Fibroblast of lung (primary cell): ENCODE data around the gene GOLGA6B. TPM values are rescaled to one million over a fixed set of nuclear protein-coding genes. Genes with fewer than 3 reads are reported as not detected.
"Not testable (repeated sequence)": the region's sequence is repeated elsewhere in the genome, so short reads cannot be mapped to it uniquely, and the experiment has no call there.

Source experiments
- DNase-seq, 2 donors: peaks; one replicate each; pipeline versions ENCODE4 v3.0.0 to v3.0.0-alpha.2; 2010; ENCODE audit warnings: low read depth in 2 of 2
- H2AFZ ChIP-seq: 2 replicates; pipeline ENCODE4 v1.5.1; 2012; ENCODE audit warnings: low read length, control low read depth, inconsistent platforms
- H3K27ac ChIP-seq: 2 replicates; pipeline ENCODE4 v1.5.1; 2011; ENCODE audit warnings: low read length, control low read depth; ENCODE audit not compliant: insufficient read depth
- H3K27me3 ChIP-seq: 2 replicates; pipeline ENCODE4 v1.5.1; 2011; ENCODE audit warnings: mild to moderate bottlenecking, low read length; ENCODE audit not compliant: control insufficient read depth, insufficient read depth
- H3K36me3 ChIP-seq: 2 replicates; pipeline ENCODE4 v1.5.1; 2011; ENCODE audit warnings: low read length; ENCODE audit not compliant: control insufficient read depth, insufficient read depth
- H3K4me1 ChIP-seq: 2 replicates; pipeline ENCODE4 v1.5.1; 2011; ENCODE audit warnings: low read length; ENCODE audit not compliant: control insufficient read depth, insufficient read depth; ENCODE audit errors: extremely low read depth
- H3K4me2 ChIP-seq: 2 replicates; pipeline ENCODE4 v1.5.1; 2011; ENCODE audit warnings: low read length, control low read depth; ENCODE audit not compliant: insufficient read depth; ENCODE audit errors: extremely low read depth
- H3K4me3 ChIP-seq, 4 experiments: fragments of 200-600 bp in 1 of 4; sonication (generic) in 1 of 4; replicated peaks in 1 of 4; 2 replicates each; pipeline ENCODE4 v1.5.1; 2011 to 2016; ENCODE audit warnings: low read length in 4 of 4, low read depth in 3 of 4, mild to moderate bottlenecking in 3 of 4, control low read depth in 2 of 4, inconsistent platforms in 1 of 4, mixed read lengths in 1 of 4; ENCODE audit not compliant: insufficient read depth in 1 of 4; ENCODE audit errors: control extremely low read depth in 1 of 4
- H3K79me2 ChIP-seq: 2 replicates; pipeline ENCODE4 v1.5.1; 2012; ENCODE audit warnings: mild to moderate bottlenecking, low read length, inconsistent platforms; ENCODE audit not compliant: control insufficient read depth, insufficient read depth
- H3K9ac ChIP-seq: 2 replicates; pipeline ENCODE4 v1.5.1; 2011; ENCODE audit warnings: mild to moderate bottlenecking, low read length, control low read depth; ENCODE audit not compliant: insufficient read depth
- H3K9me3 ChIP-seq: 2 replicates; pipeline ENCODE4 v1.5.1; 2012; ENCODE audit warnings: low read depth, low read length; ENCODE audit not compliant: control insufficient read depth, insufficient read depth
- H4K20me1 ChIP-seq: 2 replicates; pipeline ENCODE4 v1.5.1; 2011; ENCODE audit warnings: low read length; ENCODE audit not compliant: control insufficient read depth, insufficient read depth; ENCODE audit errors: extremely low read depth
- CTCF ChIP-seq, 2 donors: IDR thresholded peaks in 1 of 2; conservative IDR thresholded peaks in 1 of 2; 1 replicate in 1 of 2; 2 replicates in 1 of 2; pipeline ENCODE4 v1.5.1; 2011 to 2012; ENCODE audit warnings: low read length in 2 of 2, control low read depth in 1 of 2, inconsistent platforms in 1 of 2, low read depth in 1 of 2, mild to moderate bottlenecking in 1 of 2
- polyA plus RNA-seq, 2 donors: library from polyadenylated mRNA; depleted of rRNA in 1 of 2; stranded (reverse) in 1 of 2; unstranded in 1 of 2; fragments of >200 nt; gene quantifications; 2 replicates each; pipeline ENCODE4 v1.2.1, GENCODE V29; 2011 to 2012; ENCODE audit warnings: missing spikeins in 1 of 2
- total RNA-seq: library from RNA; depleted of rRNA; stranded (reverse); fragments of >200 nt; gene quantifications from 2 replicates; pipeline ENCODE4 v1.2.1, GENCODE V29; 2014

Gene GOLGA6B
- total and polyA plus RNA-seq, 2 donors (not counting 1 experiment from before 2014, with no cell fraction given): not detected

GRCh38 chr15:72628249-72629067, 26.0 kb upstream of the GOLGA6B start:
- H3K79me2 ChIP-seq, H3K4me2 ChIP-seq, H3K4me3 ChIP-seq, H3K9me3 ChIP-seq, H2AFZ ChIP-seq, H3K4me1 ChIP-seq, H3K36me3 ChIP-seq, H4K20me1 ChIP-seq, DNase-seq, H3K27ac ChIP-seq, H3K9ac ChIP-seq, H3K27me3 ChIP-seq: not testable (repeated sequence)
- peak in 1 of 2 donors; percentile 10 for TF ChIP-seq CTCF (conservative IDR thresholded peaks at IDR 0.05 in 1 of 2, IDR thresholded peaks at IDR 0.05 in 1 of 2; ENCODE audit: low read depth in 1 of 2, low read length in 2 of 2)

GRCh38 chr15:72629068-72629570, 25.4 kb upstream of the GOLGA6B start:
- H3K9ac ChIP-seq, H3K4me3 ChIP-seq, DNase-seq, H3K4me1 ChIP-seq, H4K20me1 ChIP-seq, H3K79me2 ChIP-seq, H3K27ac ChIP-seq, H3K4me2 ChIP-seq, H3K27me3 ChIP-seq, H3K36me3 ChIP-seq, H3K9me3 ChIP-seq, H2AFZ ChIP-seq: not testable (repeated sequence)

- H3K9me3 ChIP-seq, H3K27me3 ChIP-seq, H3K79me2 ChIP-seq, H4K20me1 ChIP-seq, H3K36me3 ChIP-seq, H3K4me1 ChIP-seq, H2AFZ ChIP-seq, H3K9ac ChIP-seq: not testable (repeated sequence)
- peak; percentile 72 to 79 for DNase-seq
- H3K4me3 ChIP-seq: peak overlapping the region in 2 of 4 experiments; percentile 38 to 40
- peak overlapping the region; percentile 32 for H3K27ac ChIP-seq
- peak overlapping the region; percentile 35 for H3K4me2 ChIP-seq
These were observed 17.8 kb upstream of the GOLGA6B start for GRCh38 chr15:72636519-72637282.

GRCh38 chr15:72639759-72640483, 14.6 kb upstream of the GOLGA6B start:
- H3K36me3 ChIP-seq, H3K27ac ChIP-seq, H3K9ac ChIP-seq, H2AFZ ChIP-seq, DNase-seq, H3K27me3 ChIP-seq, H3K4me3 ChIP-seq, H4K20me1 ChIP-seq, H3K4me2 ChIP-seq, H3K79me2 ChIP-seq, H3K9me3 ChIP-seq, H3K4me1 ChIP-seq: not testable (repeated sequence)

GRCh38 chr15:72642271-72642670, 12.2 kb upstream of the GOLGA6B start:
- H3K79me2 ChIP-seq, H3K4me1 ChIP-seq, DNase-seq, H3K27me3 ChIP-seq, H2AFZ ChIP-seq, H3K4me3 ChIP-seq, H3K4me2 ChIP-seq, H3K27ac ChIP-seq, H3K9ac ChIP-seq, H4K20me1 ChIP-seq, H3K36me3 ChIP-seq, H3K9me3 ChIP-seq: not testable (repeated sequence)
